ENCODE data around the gene CDIPT. TPM values are rescaled to one million over a fixed set of nuclear protein-coding genes. Genes with fewer than 3 reads are reported as not detected.
A peak's percentile ranks its signal among the peaks of the same experiment; 100 is the strongest.

CDIPT gene
- total RNA-seq, 1 experiment from 2014 or later: 57.1 TPM

DNA sequence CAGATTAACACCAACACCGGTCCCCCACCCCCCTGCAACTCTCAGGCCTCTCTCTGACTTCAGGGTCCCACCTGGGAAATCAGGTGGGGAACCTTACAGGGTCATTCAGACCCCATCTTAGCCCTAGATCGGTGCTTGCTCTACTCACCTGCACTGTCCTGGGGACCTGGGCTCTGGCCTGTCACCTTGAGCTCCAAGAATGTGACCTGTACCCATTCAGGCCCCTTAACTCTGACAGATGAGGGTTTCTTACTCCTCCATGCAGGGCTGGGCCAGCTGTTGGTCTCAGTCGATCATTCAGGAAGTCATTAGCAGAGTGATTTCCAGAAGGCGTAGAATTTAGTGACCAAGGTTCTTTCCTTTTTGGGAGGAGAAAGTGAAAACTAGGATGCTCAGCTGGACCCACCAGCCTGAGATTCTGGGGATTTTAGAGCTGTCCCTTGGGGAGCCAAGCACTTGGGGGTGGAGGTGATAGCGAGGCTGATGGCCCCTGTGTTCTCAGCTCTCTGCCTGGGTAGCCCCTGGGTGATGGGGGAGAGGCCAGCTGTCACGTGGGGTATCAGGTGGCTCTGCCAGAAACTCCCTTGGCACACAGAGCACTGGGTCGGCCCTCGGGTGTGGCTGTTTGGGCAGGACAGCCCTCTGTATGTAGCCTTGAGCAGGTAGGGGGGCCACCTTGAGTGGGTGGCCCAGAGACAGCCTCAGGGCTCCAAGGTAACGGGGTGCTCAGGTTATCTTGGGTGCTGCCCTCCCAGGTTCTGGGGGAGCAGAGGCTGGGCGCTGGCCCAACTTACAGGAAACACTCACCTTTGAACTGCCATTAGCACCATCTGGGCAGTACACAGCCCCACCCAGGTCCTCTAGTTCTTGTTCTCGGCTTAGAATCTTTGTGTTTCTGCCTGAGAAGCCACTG lies 42.0 kb downstream of the CDIPT start:
- ChIA-PET CTCF (interaction anchor here (2.2 to 2.4 kb wide), 2 partner anchors 27 to 28 kb away, joined by 9 to 13 read pairs; no protein-coding TSS in a partner anchor), POLR2A (no interaction called here)
- no peak for DNase-seq
- H3K27ac Mint-ChIP-seq (ENCODE audit: unreplicated experiment): no peak overlapping the region
- Histone ChIP-seq H3K9me3 (no peaks in the 10 kb centered on the region), H3K36me3 (ENCODE audit: control insufficient read depth, insufficient read depth, low read length) (no peaks in the 10 kb centered on the region; the same call in 1 of the 2 replicates), H3K4me1 (peaks cover 23% of the 10 kb centered on the region), H3K27me3 (replicated peaks; ENCODE audit: control insufficient read depth, insufficient read depth, low read length) (no peaks in the 10 kb centered on the region), H3K4me3 (ENCODE audit: low read depth, low read length) (peak overlapping the region; percentile 29)
- no peaks in the 10 kb centered on the region for H3K27me3 Mint-ChIP-seq (ENCODE audit: insufficient read depth, unreplicated experiment)
- BruUV-seq (replicated peaks): no TSS peak
- TF ChIP-seq CTCF (IDR thresholded peaks at IDR 0.05; ENCODE audit: insufficient read depth in 1 of 2, low read depth in 1 of 2, low read length in 1 of 2, severe bottlenecking in 1 of 2, unreplicated experiment in 1 of 2): no peak
- no peaks in the 10 kb centered on the region for H3K9me3 Mint-ChIP-seq (ENCODE audit: unreplicated experiment)
- intact Hi-C loops (cut with micrococcal nuclease; ENCODE audit: unreplicated experiment): no loop called here
- H3K4me3 Mint-ChIP-seq (ENCODE audit: unreplicated experiment): peak overlapping the region; percentile 19
- peaks cover 24% of the 10 kb centered on the region for H3K4me1 Mint-ChIP-seq (ENCODE audit: low read depth, unreplicated experiment)
- peaks cover 47% of the 10 kb centered on the region for H3K36me3 Mint-ChIP-seq (ENCODE audit: insufficient read depth, unreplicated experiment)

DNA sequence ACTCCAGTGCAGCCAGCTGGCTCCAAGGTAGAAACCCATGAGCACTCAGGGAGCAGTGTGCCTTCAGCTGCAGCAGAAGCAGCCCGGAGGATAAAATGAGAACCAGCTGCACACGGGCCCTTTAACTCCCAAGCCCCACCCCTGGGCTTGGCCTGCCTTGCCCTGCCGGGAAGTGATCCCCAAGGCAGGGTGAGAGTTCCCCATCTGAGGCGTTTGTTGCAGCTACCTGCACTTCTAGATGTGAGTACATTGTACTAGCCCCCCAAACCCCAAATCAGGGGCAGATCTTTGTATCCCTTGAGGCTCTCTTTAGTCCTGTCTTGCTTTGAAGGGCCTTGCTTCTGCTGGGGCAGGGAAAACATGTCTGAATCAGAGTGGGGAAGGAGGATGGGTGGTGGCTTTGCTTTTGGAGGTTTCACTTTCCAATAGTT lies 42.7 kb downstream of the CDIPT start, which contains the start of gene MVP:
TSS of gene MVP (plus strand) at position 192 of the 431 bp plus-strand sequence. CDS start 10,088 bp downstream, outside the sequence.
- ChIA-PET CTCF (interaction anchor here (2.4 kb wide), 1 partner anchor 28 kb away, joined by 9 read pairs; no protein-coding TSS in a partner anchor), POLR2A (no interaction called here)
- Histone ChIP-seq H3K4me3 (ENCODE audit: low read depth, low read length) (peak within 1 kb of the TSS; percentile 29), H3K4me1 (peaks cover 16% of the 10 kb centered on the region), H3K27me3 (replicated peaks; ENCODE audit: control insufficient read depth, insufficient read depth, low read length) (no peaks in the 10 kb centered on the region), H3K36me3 (ENCODE audit: control insufficient read depth, insufficient read depth, low read length) (no peaks in the 10 kb centered on the region; the same call in 1 of the 2 replicates), H3K9me3 (no peaks in the 10 kb centered on the region)
- H3K4me3 Mint-ChIP-seq (ENCODE audit: unreplicated experiment): peak within 1 kb of the TSS; percentile 29
- no peak within 1 kb of the TSS for H3K27ac Mint-ChIP-seq (ENCODE audit: unreplicated experiment)
- peaks cover 47% of the 10 kb centered on the region for H3K36me3 Mint-ChIP-seq (ENCODE audit: insufficient read depth, unreplicated experiment)
- intact Hi-C loops (cut with micrococcal nuclease; ENCODE audit: unreplicated experiment): no loop called here
- no TSS peak for BruUV-seq (replicated peaks)
- H3K4me1 Mint-ChIP-seq (ENCODE audit: low read depth, unreplicated experiment): peaks cover 23% of the 10 kb centered on the region
- no peaks in the 10 kb centered on the region for H3K9me3 Mint-ChIP-seq (ENCODE audit: unreplicated experiment)
- DNase-seq: no peak
- no peaks in the 10 kb centered on the region for H3K27me3 Mint-ChIP-seq (ENCODE audit: insufficient read depth, unreplicated experiment)
- no peak for TF ChIP-seq CTCF (IDR thresholded peaks at IDR 0.05; ENCODE audit: insufficient read depth in 1 of 2, low read depth in 1 of 2, low read length in 1 of 2, severe bottlenecking in 1 of 2, unreplicated experiment in 1 of 2)

GRCh38 chr16:29819506-29819905 lies 43.5 kb downstream of the CDIPT start:
- peaks cover 11% of the 10 kb centered on the region for H3K4me1 ChIP-seq
- ChIA-PET CTCF (interaction anchor here (2.4 kb wide), 1 partner anchor 29 kb away, joined by 9 read pairs; no protein-coding TSS in a partner anchor), POLR2A (no interaction called here)
- Mint-ChIP-seq H3K27ac (ENCODE audit: unreplicated experiment) (no peak overlapping the region), H3K36me3 (ENCODE audit: insufficient read depth, unreplicated experiment) (peaks cover 44% of the 10 kb centered on the region), H3K27me3 (ENCODE audit: insufficient read depth, unreplicated experiment) (no peaks in the 10 kb centered on the region), H3K4me3 (ENCODE audit: unreplicated experiment) (peak overlapping the region; percentile 29), H3K4me1 (ENCODE audit: low read depth, unreplicated experiment) (peaks cover 26% of the 10 kb centered on the region), H3K9me3 (ENCODE audit: unreplicated experiment) (no peaks in the 10 kb centered on the region)
- BruUV-seq (replicated peaks): no TSS peak
- DNase-seq: no peak
- no peaks in the 10 kb centered on the region for H3K9me3 ChIP-seq
- H3K36me3 ChIP-seq (ENCODE audit: control insufficient read depth, insufficient read depth, low read length): no peaks in the 10 kb centered on the region; the same call in 1 of the 2 replicates
- intact Hi-C loops (cut with micrococcal nuclease; ENCODE audit: unreplicated experiment): loop anchor here (5.0 to 10.0 kb wide), 2 partner anchors 83 to 175 kb away; partner anchors contain the start of genes ASPHD1, HIRIP3 and INO80E
- no peak overlapping the region for H3K4me3 ChIP-seq (ENCODE audit: low read depth, low read length)
- no peaks in the 10 kb centered on the region for H3K27me3 ChIP-seq (replicated peaks; ENCODE audit: control insufficient read depth, insufficient read depth, low read length)
- peak in 1 of 2 experiments; percentile 16 for TF ChIP-seq CTCF (IDR thresholded peaks at IDR 0.05; ENCODE audit: insufficient read depth in 1 of 2, low read depth in 1 of 2, low read length in 1 of 2, severe bottlenecking in 1 of 2, unreplicated experiment in 1 of 2)
